SW 1271 (cell line): ENCODE data around the gene TSEN54.

Experiments used
- DNase-seq, 2 experiments: peaks; one replicate each; lab custom pipeline; 2025; lab: John Stamatoyannopoulos, UW

The TSEN54 gene

GRCh38 chr17:75544250-75544649 is 27.9 kb downstream of the TSEN54 start:
- DNase-seq, result no peak

GRCh38 chr17:75546181-75546580 is 29.9 kb downstream of the TSEN54 start:
- no peak for DNase-seq

DNA sequence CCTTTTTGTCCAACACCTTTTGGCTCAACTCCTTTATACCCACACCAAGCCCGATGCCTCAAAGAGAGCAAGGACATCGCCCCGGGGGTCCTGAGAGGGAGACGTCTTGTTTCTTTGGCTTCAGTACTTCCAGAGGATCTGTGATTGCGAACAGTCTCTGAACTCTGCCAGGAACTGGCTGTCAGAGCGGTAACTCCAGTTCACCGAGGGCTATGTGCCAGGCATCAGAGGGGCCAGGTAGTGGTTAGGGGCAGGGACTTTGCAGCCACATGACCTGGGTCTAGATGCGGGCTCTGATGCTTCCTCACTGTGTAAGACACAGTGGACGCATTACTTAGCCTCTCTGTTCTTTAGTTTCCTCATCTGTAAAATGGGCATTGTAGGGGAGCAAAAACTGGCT is 30.8 kb downstream of the TSEN54 start:
- DNase-seq, result no peak

- DNase-seq, result no peak
Measured at GRCh38 chr17:75548813-75549212, 32.5 kb downstream of the TSEN54 start.

DNA sequence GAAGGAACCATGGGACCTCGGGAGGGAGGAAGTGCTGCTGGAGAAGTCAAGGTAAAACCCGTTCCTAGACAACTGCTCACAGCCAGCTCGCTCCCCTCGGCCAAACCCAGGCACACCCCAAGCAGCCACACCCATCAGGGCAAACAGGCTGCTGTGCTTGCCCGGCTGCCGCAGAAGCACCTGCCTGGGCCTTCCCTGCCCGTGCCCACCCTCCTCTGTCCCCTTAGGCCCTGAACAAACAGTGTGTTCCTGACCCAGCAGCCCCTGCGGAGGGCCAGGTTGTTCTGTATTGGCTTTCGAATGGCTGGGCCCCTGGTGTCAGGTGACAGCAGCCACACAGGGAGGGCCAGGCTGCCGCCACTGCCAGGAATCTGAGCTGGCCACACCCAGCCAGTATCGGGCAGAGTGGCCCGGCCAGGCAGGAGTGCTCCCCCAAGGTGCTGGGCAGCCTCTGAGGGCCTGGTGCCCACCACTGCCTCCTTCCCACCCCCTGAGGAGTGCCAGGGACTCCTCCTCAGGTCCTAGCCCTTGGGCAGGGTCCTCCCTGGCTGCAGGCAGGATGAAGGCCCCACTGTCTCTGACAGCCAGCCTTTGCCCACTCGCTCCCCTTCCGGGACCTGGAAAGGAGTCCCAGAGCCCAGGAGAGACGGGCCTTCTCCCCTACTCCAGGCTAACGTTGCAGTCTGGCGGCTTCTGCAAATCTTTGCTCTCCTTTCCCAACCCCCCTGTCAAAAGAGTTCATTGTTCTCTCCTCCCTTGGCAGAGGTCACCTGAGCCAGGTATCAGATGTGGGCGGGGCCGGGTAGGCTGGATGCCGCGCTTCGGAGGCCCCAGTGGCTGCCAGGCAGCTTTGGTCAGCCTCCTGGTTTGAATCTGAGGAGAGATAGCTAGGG is 33.2 kb downstream of the TSEN54 start:
- DNase-seq, result no peak

DNA sequence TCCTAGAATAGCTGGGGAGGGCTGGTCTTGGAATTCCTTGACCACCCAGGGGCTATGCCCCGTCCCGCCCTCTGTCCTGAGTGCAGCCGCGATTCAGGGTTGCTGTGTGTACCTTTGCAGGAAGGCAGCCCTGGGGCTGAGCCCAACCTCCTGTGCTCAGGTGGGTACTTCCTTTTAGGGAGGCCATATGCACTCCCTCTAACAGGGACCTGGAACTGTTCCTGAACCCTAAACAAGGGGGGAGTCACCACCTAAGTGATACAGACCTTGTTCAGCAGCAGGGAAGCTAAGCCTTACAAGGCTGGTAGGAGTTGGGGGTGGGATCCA is 33.8 kb downstream of the TSEN54 start:
- DNase-seq, result no peak

DNA sequence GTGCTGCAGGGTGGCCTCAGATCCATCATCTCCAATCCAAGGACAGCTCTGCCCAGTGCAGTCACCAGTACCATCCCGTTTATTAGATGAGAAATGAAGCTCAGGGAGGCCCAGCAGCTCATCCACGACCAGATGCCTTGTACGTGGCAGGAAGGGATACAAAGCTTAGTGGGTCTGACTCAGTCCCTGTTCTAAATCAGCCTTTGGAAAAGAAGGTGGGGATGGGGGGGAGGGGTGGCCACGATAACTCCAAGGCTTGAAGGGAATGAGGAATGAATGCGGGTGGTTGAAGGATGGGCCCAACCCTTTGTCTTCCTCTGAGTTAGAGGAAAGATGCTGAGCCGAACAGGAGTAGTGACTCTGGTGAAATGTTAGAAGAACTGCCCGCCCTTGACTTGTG is 34.9 kb downstream of the TSEN54 start:
- DNase-seq, result no peak

GRCh38 chr17:75552425-75553294 is 36.3 kb downstream of the TSEN54 start:
- DNase-seq, result no peak

DNA sequence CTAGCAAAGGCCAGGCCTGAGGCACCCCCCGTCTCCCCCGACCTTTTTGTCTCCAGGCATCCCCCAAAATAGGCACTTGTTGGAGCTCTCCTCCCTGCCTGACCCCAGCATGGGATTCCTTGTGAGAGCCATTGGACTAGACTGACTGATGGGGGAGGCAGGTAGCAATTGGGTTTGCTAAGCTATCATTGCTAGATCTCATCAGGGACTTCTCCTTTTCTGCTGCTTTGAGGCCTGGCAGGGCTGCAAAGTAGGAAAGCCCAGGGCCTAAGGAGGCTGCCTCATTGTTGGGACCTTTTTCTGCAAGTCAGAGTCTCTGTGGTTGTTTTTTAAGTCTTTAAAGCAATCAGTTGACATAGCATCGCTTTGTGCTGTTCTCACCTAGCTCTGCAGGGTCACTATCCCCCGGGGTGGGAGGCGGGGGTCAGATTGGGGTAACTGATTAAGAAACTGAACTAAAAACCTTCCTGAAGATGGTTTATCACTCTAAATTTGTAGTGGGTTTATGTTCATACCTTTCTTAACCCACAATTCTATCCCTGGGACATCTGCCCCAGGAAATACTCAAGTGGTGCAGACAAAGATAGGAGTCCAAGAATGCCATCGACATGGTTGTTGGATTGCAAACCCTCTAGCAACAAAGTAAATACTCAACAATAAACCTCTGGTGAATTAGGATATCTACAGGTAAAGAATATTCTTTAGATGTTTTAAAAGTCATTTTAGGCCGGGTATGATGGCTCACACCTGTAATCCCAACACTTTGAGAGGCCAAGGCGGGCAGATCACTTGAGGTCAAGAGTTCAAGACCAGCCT is 37.2 kb downstream of the TSEN54 start:
- no peak for DNase-seq

- DNase-seq, result no peak
Measured at GRCh38 chr17:75555679-75556153, 39.4 kb downstream of the TSEN54 start.

DNA sequence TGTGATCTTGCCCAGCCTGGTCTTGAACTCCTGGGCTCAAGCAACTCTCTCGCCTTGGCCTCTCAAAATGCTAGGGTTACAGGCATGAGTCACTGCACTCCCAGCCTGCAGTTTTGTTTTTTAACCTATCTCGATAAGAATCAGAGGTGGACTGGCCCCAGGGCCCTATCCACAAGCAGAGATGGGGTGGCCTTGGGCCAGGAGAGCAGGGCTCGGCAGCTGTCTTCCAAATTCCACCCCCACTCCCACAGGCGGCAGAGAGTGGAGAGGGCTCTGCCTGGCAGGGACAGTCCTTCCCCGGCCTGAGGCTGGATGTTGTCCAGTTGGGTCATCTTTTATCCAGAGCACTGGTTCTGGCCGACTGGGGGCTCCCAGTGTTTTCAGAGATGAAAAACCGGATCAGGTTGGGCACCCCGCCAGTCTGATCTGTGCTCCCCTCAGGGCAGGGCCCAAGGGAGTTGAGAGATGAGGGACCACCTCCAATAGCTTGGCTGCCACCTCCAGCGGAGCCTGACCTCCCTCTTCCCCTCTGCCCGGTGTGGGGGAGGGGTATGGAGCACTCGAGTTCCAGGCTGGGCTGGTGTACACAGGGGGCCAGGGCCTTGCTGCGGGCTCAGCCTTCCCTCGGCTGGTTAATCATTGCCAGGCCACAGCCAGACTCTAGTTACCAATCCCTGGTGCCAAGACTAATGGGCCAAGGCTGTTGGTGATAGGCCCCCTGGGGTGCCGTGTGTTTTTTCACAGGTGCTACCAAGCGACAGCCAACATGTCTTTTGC is 40.9 kb downstream of the TSEN54 start:
- no peak for DNase-seq

GRCh38 chr17:75557852-75558665 is 41.7 kb downstream of the TSEN54 start:
- no peak for DNase-seq

GRCh38 chr17:75558666-75559530 is 42.6 kb downstream of the TSEN54 start:
- DNase-seq, result no peak

DNA sequence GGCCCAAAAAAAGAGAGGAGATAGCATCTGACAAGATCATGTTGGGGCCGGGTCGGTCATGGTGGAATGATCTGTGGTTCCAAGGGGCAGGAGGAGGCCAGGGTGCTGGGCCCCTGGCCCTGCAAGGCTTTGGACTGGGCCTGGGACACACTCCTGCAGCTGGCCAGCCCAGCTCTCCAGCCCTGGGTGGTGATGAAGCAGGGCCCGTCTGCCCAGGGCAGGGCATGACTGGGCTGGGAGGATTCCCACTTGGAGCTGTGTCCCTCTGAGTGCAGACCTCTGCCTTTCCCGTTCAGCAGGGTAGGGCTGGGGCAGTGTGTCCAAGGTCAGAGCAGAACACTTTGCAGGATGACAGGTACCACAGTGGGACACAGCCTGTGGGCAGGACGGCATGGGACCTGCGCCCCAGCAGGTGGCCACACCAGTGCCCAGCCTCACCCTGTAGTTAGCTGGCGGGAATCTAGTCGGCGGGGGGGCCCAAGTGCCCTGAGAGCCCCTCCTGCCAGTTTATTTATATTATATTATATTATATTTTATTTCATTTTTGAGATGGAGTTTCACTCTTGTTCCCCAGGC is 43.7 kb downstream of the TSEN54 start:
- no peak for DNase-seq

DNA sequence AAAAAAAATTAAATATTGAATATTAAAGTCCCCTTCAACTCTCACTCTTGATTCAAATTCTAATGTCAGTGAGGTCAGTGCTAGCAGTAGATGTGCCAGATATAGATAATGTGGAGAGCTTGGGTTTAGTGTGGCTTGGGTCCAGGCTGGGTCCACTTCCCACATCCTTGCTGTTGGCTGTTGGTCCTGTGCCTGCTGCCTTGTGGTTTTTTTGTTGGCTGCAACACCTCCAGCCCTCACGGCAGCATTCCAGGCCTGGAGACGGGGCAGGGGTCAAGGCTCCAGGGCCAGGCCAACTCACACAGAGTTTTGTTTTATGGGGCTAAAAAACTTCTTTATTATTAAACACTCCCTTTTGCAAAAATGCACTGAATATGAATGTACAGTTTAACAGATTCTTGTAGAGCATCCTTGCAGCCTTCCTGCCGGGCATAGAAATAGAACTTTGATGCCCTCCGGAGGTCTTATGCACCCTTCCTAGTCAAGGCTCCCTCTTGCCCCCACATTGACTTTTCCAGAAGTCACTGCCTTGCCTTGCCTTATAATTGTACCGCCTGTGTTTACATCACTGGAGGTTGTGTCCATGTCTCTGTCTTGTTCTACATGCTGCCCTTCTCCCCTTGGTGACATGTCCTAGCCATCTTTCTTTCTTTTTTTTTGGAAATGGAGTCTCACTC is 45.7 kb downstream of the TSEN54 start:
- DNase-seq, result no peak

DNA sequence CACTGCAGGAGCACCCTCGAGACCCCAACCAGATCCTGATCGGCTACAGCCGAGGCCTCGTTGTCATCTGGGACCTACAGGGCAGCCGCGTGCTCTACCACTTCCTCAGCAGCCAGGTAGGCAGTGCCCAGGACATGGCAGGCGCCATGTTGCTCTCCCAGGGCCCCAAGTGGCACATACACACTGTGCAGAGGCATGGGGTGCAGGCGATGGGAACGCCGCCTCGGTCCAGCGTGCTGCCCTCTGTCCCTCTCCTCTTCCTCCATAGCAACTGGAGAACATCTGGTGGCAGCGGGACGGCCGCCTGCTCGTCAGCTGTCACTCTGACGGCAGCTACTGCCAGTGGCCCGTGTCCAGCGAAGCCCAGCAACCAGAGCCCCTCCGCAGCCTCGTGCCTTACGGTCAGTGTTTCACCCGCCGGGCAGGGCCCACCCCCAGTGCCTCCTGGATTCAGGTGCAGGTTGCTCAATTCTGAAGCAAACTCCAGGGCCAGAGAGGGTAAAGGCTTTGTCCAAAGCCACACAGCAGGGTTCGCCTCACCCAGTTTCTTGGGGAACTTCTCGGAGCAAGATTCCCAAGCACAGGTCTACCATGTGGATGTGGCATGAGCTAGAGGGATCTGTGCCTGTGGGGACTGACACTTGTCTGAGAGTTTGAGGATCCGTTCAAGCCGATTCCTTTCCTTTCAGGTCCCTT is 46.9 kb downstream of the TSEN54 start:
- DNase-seq, result no peak

GRCh38 chr17:75564195-75564594 is 47.9 kb downstream of the TSEN54 start:
- no peak for DNase-seq

GRCh38 chr17:75565066-75565465 is 48.7 kb downstream of the TSEN54 start:
- no peak for DNase-seq
